Sigmoid colon (tissue), 7 donors: Measurements from ENCODE around the gene EHD4. TPM values are rescaled to one million over a fixed set of nuclear protein-coding genes. Genes with fewer than 3 reads are reported as not detected.

Experiments used
- DNase-seq: peaks from one replicate; pipeline ENCODE4 v3.0.0-alpha.2; 2019
- H3K27ac ChIP-seq, 4 donors: fragments of 200-600 bp; sonication (generic); one replicate each; pipeline ENCODE4 v1.5.1; 2016 to 2019; ENCODE audit warnings: mild to moderate bottlenecking in 1 of 4
- H3K27me3 ChIP-seq, 3 donors: fragments of 200-600 bp; sonication (generic); one replicate each; pipeline ENCODE4 v1.5.1; 2019; ENCODE audit warnings: mild to moderate bottlenecking in 1 of 3
- H3K36me3 ChIP-seq, 4 donors: fragments of 200-600 bp; sonication (generic); one replicate each; pipeline ENCODE4 v1.5.1; 2016 to 2019
- H3K4me1 ChIP-seq, 4 donors: fragments of 200-600 bp; sonication (generic); one replicate each; pipeline ENCODE4 v1.5.1; 2017 to 2019
- H3K4me3 ChIP-seq, 4 donors: fragments of 200-600 bp; sonication (generic); one replicate each; pipeline ENCODE4 v1.5.1; 2017 to 2019; ENCODE audit warnings: mild to moderate bottlenecking in 2 of 4, moderate library complexity in 1 of 4
- H3K9me3 ChIP-seq, 4 donors: fragments of 200-600 bp in 3 of 4; sonication (generic) in 3 of 4; one replicate each; pipeline versions ENCODE4 v1.5.1 to v1.6.1; 2013 to 2019
- CTCF ChIP-seq, 4 experiments: fragments of 450-650 bp in 3 of 4; fragments of 200-600 bp in 1 of 4; IDR thresholded peaks; one replicate each; pipeline ENCODE4 v1.5.1; 2016 to 2019; ENCODE audit warnings: antibody characterized with exemption in 4 of 4, mild to moderate bottlenecking in 3 of 4, moderate library complexity in 2 of 4
- EP300 ChIP-seq, 4 donors: sonication (generic); formaldehyde crosslinking; IDR thresholded peaks; one replicate each; pipeline ENCODE4 v1.6.1; 2017; ENCODE audit warnings: antibody characterized with exemption in 4 of 4
- POLR2A ChIP-seq, 2 donors: fragments of 450-650 bp; IDR thresholded peaks; one replicate each; pipeline ENCODE4 v1.6.1; 2016; ENCODE audit warnings: antibody characterized with exemption in 2 of 2, mild to moderate bottlenecking in 2 of 2, moderate library complexity in 2 of 2
- POLR2AphosphoS5 ChIP-seq, 4 donors: sonication (generic); formaldehyde crosslinking; IDR thresholded peaks; one replicate each; pipeline ENCODE4 v1.6.1; 2017; ENCODE audit warnings: antibody characterized with exemption in 4 of 4
- WGBS, 2 donors: extraction: QIAGEN DNeasy Blood & Tissue Kit; methylation state at CpG; one replicate each; pipeline ENCODE4 v1.1.7; 2013; 5-methylcytosine and 5-hydroxymethylcytosine counted together
- intact Hi-C: fragments of 100-400 bp; cut with DNase I; formaldehyde crosslinking; loops from one replicate; pipeline ENCODE4 v1.15.1; 2023
- polyA plus RNA-seq, 3 donors: library from polyadenylated mRNA; stranded (reverse); fragments of 200-250 nt; gene quantifications; one replicate each; pipeline ENCODE4 v1.2.3, GENCODE V29; 2013
- total RNA-seq, 4 donors: library from RNA; depleted of rRNA; stranded (reverse); fragments of >200 nt; gene quantifications; one replicate each; pipeline ENCODE4 v1.1.0, GENCODE V29; 2016
- donor health status: healthy with polysubstance abuse.
- donor health status: Bipolar disorder and iron deficiency.
- donor health status: healthy.

EHD4 gene
- total and polyA plus RNA-seq, 7 donors: 8.9 to 37.0 (median 13.0) TPM

DNA sequence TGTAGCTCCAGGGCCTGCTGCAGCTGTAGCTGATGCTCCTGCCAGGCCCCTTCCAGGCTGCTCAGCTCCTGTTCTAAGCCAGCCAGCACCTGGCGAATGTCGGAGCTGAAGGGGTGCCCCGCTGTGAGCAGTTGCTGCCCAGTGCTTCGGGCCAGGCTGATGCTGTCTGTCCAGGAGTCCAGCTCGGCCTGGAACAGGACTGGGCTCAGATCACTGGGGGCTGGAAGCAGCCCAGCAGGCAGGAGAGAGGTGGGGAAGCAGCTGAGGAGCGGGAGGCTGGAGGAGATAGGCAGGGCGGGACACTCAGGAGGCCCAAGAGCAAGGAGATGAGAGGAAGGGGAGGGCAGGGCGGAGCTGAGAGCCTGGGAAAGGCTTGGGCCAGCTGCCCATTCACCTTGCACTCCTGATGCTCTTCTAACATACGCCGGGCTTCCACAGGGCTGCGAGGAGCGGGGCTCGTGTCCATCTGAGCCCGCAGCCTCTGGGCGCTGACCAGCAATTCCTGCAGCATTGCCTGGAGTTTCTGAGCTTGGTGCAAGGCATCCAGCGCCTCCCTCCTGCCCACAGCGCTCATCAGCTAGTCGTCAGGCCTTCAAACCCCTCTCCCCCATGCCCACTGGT lies 110.5 kb downstream of the EHD4 start:
- intact Hi-C loops: no loop called here
- H3K27ac ChIP-seq: no peak overlapping the region
- WGBS, 2 donors: 93 to 94% methylated on average over 18 of the region's 18 CpGs
- no peak overlapping the region for H3K4me3 ChIP-seq
- no peak for DNase-seq
- no peak for TF ChIP-seq CTCF (IDR thresholded peaks at IDR 0.05)
- TF ChIP-seq POLR2AphosphoS5 (IDR thresholded peaks at IDR 0.05): no peak
- no peak for TF ChIP-seq POLR2A (IDR thresholded peaks at IDR 0.05)
- no peak for TF ChIP-seq EP300 (IDR thresholded peaks at IDR 0.05)
- H3K9me3 ChIP-seq: no peaks in the 10 kb centered on the region
- H3K27me3 ChIP-seq: peaks cover 0 to 1% (median 0%) of the 10 kb centered on the region in 3 donors
- no peaks in the 10 kb centered on the region for H3K36me3 ChIP-seq
- H3K4me1 ChIP-seq: no peaks in the 10 kb centered on the region

DNA sequence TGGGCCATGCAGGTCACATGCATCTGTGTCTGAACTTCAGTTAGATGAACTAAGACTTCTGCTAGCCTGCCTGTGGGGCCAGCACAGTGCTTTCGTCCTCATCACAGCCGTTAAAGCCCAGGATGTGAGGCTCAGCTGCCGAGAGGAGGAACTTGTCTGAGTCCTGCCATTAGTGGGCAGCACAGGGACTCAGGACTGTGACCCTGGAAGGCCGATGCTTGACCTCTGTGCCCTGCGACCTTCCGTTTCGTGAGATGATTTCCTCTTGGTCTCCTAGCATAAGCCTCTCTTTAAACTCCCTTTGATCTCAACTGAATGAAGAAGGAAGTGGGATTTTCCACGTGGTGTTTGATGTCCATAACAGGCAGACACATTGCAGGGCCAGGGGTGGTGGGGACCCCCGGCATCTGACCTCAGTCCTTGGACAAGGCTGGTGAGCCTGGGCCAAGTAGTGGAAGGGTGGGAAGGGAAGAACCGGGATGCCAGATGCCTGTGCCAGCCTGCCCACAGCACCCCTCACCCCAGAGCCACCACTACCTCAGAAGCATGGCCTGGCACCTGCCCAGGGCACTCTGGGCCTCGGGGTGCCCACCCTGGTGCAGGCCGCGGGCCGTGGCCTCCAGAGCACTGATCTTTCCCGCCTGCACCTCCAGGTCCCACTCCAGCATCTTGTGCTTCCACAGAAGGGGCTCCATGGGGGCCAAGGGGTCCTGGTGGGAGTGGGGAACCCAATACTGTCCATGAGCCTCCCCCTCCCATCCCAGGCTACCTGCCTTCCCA lies 112.1 kb downstream of the EHD4 start:
- 58 to 80% methylated on average over 15 of the region's 15 CpGs for WGBS, 2 donors
- H3K4me1 ChIP-seq: no peaks in the 10 kb centered on the region
- no peak for DNase-seq
- H3K27ac ChIP-seq: no peak overlapping the region
- peaks cover 0 to 13% (median 2%) of the 10 kb centered on the region in 3 donors for H3K27me3 ChIP-seq
- intact Hi-C loops: no loop called here
- H3K9me3 ChIP-seq: no peaks in the 10 kb centered on the region
- TF ChIP-seq POLR2AphosphoS5 (IDR thresholded peaks at IDR 0.05) (no peak), EP300 (IDR thresholded peaks at IDR 0.05) (no peak)
- no peak overlapping the region for H3K4me3 ChIP-seq
- H3K36me3 ChIP-seq: no peaks in the 10 kb centered on the region

DNA sequence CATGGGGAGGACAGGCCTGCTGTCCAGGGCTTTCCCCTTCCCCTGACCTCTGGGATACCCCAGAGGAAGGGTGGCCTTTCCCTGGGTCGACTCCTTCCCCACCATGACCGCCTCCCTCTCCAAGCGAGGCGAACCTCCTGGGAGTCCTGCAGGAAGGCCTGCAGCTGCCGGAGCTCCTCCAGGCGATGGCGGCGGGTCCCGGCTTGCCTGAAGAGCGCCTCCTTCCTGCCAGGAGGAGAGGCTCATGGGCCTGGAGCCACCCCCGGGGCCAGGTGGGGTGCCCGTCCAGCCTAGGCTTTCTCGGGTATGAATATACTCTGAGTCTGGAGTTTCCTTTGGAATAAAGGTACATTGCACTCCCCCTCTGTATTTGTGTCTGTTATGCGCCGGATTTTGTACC lies 113.6 kb downstream of the EHD4 start:
- no peak overlapping the region for H3K4me3 ChIP-seq
- H3K27me3 ChIP-seq: peaks cover 0 to 28% (median 15%) of the 10 kb centered on the region in 3 donors

DNA sequence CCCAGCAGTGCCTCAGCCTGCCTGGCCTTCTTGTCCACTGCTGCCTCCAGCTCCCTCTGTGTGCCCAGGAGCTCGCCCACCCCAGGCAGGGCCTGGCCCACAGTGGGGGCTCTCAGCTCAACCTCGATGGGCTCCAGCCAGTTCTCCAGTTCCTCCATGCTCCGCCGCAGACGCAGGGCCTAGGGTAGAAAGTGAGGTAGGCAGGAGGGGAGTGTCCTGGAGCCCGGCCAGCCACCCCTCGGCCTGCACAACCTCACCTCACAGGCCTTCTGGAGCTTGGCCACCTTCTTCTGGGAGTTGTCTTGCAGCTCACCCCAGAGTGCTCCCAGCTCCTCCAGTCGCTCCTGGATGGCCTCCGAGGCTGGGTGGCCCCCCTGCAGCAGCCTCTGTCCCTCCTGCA lies 115.0 kb downstream of the EHD4 start:
- no peak for DNase-seq
- H3K4me1 ChIP-seq: no peaks in the 10 kb centered on the region
- TF ChIP-seq POLR2AphosphoS5 (IDR thresholded peaks at IDR 0.05): no peak
- TF ChIP-seq POLR2A (IDR thresholded peaks at IDR 0.05): no peak
- no peak for TF ChIP-seq EP300 (IDR thresholded peaks at IDR 0.05)
- TF ChIP-seq CTCF (IDR thresholded peaks at IDR 0.05): no peak
- H3K4me3 ChIP-seq: no peak overlapping the region
- peaks cover 0 to 42% (median 17%) of the 10 kb centered on the region in 3 donors for H3K27me3 ChIP-seq
- H3K9me3 ChIP-seq: no peaks in the 10 kb centered on the region
- no peak overlapping the region for H3K27ac ChIP-seq
- H3K36me3 ChIP-seq: no peaks in the 10 kb centered on the region
- 90 to 92% methylated on average over 9 of the region's 9 CpGs for WGBS, 2 donors
- intact Hi-C loops: no loop called here

More for the DNA sequence above, 113.6 kb downstream of the EHD4 start:
- 92% methylated on average over 15 of the region's 15 CpGs for WGBS, 2 donors
- no peaks in the 10 kb centered on the region for H3K4me1 ChIP-seq
- no peak for TF ChIP-seq EP300 (IDR thresholded peaks at IDR 0.05)
- TF ChIP-seq CTCF (IDR thresholded peaks at IDR 0.05): no peak
- TF ChIP-seq POLR2A (IDR thresholded peaks at IDR 0.05): no peak
- TF ChIP-seq POLR2AphosphoS5 (IDR thresholded peaks at IDR 0.05): no peak
- H3K27ac ChIP-seq: no peak overlapping the region
- H3K9me3 ChIP-seq: no peaks in the 10 kb centered on the region
- no peaks in the 10 kb centered on the region for H3K36me3 ChIP-seq
- intact Hi-C loops: no loop called here
- no peak for DNase-seq

GRCh38 chr15:41856716-41857115 lies 115.6 kb downstream of the EHD4 start:
- Histone ChIP-seq H3K36me3 (no peaks in the 10 kb centered on the region), H3K4me3 (no peak overlapping the region), H3K27ac (no peak overlapping the region), H3K9me3 (no peaks in the 10 kb centered on the region), H3K4me1 (no peaks in the 10 kb centered on the region), H3K27me3 (peaks cover 0 to 48% (median 17%) of the 10 kb centered on the region in 3 donors)
- TF ChIP-seq POLR2A (IDR thresholded peaks at IDR 0.05) (no peak), POLR2AphosphoS5 (IDR thresholded peaks at IDR 0.05) (no peak), CTCF (IDR thresholded peaks at IDR 0.05) (no peak)
- intact Hi-C loops: no loop called here
- no peak for DNase-seq
- WGBS, 2 donors: 94 to 95% methylated on average over 12 of the region's 12 CpGs
